ENCODE results near the gene SSH2.

DNA sequence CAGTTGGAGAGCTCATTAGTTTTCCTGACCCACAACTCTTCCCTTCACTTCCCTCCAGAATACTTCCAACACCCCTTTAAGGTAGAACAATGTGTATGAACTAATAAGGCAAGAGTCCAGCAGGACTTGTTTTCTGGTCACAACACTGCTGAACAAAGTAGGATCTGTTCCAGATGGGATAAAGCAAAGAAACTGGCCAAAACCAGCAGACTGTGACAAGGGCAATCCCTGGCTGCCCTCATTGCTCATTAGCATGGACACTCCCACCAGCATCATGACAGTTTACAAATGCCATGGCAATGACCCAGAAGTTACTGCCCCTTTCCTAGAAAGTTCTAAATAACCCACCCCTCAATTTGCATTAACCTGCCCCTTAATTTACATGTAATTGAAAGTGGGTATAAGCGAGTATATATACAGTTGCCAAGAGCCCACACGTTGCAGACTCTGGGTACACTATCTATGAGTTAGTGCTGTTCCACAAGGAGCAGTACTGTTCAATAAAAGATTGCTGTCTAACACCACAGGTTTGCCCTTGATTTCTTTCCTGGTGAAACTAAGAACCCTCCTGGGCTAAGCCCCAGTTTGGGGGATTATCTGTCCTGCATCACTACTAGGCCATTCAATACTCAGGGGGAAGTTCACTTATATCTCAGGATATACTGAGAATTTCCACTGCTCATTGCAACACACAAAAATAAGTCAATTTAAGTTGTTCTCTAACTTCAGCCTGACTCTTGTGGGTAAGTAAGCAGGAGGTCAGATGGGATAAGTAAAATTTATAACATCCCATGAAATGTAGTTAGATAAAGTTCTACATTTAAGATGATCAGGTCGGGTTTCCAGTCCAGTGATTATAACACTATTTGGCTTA lies 82.3 kb downstream of the SSH2 start:
- TF ChIP-seq, protein P1, sequence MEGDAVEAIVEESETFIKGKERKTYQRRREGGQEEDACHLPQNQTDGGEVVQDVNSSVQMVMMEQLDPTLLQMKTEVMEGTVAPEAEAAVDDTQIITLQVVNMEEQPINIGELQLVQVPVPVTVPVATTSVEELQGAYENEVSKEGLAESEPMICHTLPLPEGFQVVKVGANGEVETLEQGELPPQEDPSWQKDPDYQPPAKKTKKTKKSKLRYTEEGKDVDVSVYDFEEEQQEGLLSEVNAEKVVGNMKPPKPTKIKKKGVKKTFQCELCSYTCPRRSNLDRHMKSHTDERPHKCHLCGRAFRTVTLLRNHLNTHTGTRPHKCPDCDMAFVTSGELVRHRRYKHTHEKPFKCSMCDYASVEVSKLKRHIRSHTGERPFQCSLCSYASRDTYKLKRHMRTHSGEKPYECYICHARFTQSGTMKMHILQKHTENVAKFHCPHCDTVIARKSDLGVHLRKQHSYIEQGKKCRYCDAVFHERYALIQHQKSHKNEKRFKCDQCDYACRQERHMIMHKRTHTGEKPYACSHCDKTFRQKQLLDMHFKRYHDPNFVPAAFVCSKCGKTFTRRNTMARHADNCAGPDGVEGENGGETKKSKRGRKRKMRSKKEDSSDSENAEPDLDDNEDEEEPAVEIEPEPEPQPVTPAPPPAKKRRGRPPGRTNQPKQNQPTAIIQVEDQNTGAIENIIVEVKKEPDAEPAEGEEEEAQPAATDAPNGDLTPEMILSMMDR (IDR thresholded peaks at IDR 0.05): no peak
- TF ChIP-seq POLR2A (IDR thresholded peaks at IDR 0.05; ENCODE audit: low read depth): no peak
